SK-N-SH treated with all-trans-retinoic acid at 6 μM for 48 hours (cell line): ENCODE data around the gene MTUS2.

Experiments
- BACH2 ChIP-seq: fragments of 250-450 bp; sonication (Bioruptor Pico); IDR thresholded peaks from 2 replicates; pipeline ENCODE4 v1.9.0; 2021; ENCODE audit warnings: mild to moderate bottlenecking, borderline replicate concordance
- PATZ1 ChIP-seq: fragments of 250-450 bp; sonication (Bioruptor Pico); IDR thresholded peaks from 2 replicates; pipeline ENCODE4 v1.8.0; 2020; ENCODE audit warnings: mild to moderate bottlenecking, moderate library complexity, borderline replicate concordance
- TOX ChIP-seq: fragments of 250-450 bp; sonication (Bioruptor Pico); IDR thresholded peaks from 2 replicates; pipeline ENCODE4 v1.8.0; 2021; ENCODE audit warnings: mild to moderate bottlenecking, moderate library complexity, borderline replicate concordance
- ZNF8 ChIP-seq: fragments of 450-650 bp; formaldehyde crosslinking; IDR thresholded peaks from 2 replicates; pipeline ENCODE4 v1.5.0; 2020; ENCODE audit warnings: mild to moderate bottlenecking, moderate library complexity

- TF ChIP-seq PATZ1 (CRISPR knock-in tag) (no peak), BACH2 (CRISPR knock-in tag) (no peak), TOX (CRISPR knock-in tag) (no peak), ZNF8 (CRISPR knock-in tag) (no peak)
Measured at GRCh38 chr13:28885181-28885580, 65.0 kb downstream of the MTUS2 start.
